ENCODE measurements around the gene NOC2L. TPM values are rescaled to one million over a fixed set of nuclear protein-coding genes. Genes with fewer than 3 reads are reported as not detected.
"Not testable (repeated sequence)": the region's sequence is repeated elsewhere in the genome, so short reads cannot be mapped to it uniquely, and the experiment has no call there.

The NOC2L gene
- total RNA-seq, 1 donor from 2014 or later = 121 TPM

DNA sequence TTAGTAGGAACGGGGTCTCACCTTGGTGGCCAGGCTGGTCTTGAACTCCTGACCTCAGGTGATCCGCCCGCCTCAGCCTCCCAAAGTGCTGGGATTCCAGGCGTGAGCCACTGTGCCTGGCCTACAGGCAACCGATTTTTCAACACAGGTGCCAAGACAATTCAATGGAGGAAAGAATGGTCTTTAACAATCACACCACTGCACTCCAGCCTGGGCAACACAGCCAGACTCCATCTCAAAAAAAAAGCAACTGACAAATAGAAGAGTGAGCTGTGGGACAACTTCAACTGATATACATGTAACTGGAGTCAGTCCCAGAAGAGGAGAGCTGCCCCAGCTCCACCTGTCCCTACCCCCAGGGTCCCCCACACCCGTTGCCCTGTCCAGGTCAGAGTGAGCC is 35.5 kb upstream of the NOC2L start:
- DNase-seq (ENCODE audit: low read depth, low spot score) = not testable (repeated sequence)

DNA sequence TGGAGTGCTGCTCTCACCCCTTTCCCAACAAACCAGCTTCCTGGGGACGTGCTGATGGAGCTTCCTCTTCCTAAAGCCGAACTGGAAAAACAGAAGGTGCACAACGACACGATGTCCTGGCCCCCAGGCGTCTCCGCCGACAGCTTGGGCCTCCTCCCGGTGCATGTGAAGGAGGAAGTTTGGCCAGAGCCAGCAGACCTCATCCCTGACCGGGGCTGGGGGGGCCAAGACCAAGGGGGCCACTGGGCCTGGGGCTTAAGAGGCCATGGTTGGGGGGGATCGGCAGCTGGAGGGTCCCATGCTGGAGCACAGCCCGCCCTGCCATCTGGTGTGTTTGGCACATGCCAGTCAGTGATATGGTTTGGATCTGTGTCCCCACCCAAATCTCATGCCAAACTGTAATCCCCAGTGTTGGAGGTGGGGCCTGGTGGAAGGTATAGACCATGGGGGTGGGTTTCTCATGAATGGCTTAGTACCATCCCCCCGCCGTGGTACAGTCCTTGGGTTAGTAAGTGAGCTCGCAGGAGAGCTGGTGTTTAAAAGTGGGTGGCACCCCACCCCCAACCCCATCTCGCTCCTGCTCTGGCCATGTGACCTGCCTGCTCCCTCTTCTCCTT is 34.4 kb upstream of the NOC2L start:
- DNase-seq (ENCODE audit: low read depth, low spot score) = no peak

DNA sequence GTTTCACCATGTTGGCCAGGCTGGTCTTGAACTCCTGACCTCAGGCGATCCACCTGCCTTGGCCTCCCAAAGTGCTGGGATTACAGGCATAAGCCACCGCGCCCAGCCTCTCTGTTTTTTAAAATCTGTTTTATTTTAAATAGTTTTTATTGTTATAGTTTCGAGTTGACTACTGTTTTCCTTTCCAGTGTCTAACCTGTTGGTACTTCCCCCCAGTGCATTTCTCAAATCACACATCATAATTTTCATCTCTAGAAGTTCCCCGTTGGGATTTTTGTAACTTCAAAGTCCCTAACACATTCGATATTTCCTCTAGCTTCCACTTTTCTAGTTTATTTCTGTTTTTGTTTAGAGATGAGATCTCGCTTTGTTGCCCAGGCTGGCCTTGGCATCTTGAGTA is 33.3 kb upstream of the NOC2L start:
- no peak for DNase-seq (ENCODE audit: low read depth, low spot score)

- no peak for DNase-seq (ENCODE audit: low read depth, low spot score)
These were observed 32.8 kb upstream of the NOC2L start for GRCh38 chr1:991895-992294.

- DNase-seq (ENCODE audit: low read depth, low spot score) = not testable (repeated sequence)
These were observed 32.2 kb upstream of the NOC2L start for GRCh38 chr1:991275-991674.

DNA sequence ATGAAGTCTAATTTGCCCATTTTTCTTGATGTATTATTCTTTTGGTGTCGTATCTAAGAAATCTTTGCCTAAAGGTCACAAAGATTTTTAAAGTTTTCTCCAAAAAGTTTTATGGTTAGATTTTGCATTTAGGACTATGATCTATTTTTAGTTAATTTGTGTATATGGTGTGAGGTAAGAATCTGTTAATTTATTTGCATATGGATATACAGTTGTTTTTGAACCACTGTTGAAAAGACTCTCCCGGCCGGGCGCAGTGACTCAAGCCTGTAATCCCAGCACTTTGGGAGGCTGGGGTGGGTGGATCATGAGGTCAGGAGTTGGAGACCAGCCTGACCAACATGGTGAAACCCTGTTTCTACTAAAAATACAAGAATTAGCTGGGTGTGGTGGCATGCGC is 29.0 kb upstream of the NOC2L start:
- DNase-seq (ENCODE audit: low read depth, low spot score) = not testable (repeated sequence)

- no peak for DNase-seq (ENCODE audit: low read depth, low spot score)
These were observed 26.1 kb upstream of the NOC2L start for GRCh38 chr1:985126-985525.

GRCh38 chr1:984476-984814 is 25.4 kb upstream of the NOC2L start:
- DNase-seq (ENCODE audit: low read depth, low spot score) = no peak

DNA sequence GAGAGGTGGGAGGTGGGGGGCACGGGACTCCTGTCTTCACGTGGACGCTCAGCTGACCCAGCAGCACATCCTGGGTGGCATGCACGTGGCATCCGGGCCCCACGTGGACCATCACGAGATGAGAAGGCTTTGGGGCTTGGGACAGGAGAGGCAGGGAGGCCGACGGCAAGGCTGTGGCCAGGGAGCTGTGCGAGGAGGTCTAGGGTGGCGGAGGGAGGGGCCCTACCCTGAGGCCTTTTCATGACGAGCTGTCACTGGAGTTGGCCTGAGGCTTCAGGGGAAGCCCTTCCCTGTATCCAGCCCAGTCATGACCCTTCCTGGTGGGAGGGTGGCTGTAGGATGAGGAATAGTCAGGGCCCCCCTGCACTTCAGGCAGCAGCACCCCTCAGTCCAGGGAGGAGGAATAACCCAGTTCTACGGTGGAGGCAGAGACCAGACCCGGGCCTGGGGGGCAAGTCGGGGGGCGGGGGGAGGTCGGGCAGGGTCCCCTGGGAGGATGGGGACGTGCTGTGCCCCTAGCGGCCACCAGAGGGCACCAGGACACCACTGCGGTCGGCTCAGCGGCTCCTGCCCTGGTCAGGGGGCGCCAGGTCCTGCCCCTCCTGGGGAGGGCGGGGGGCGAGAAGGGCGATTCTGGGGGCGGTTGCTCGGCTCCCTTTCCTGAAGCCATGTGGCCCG is 24.9 kb upstream of the NOC2L start:
- DNase-seq (ENCODE audit: low read depth, low spot score) = no peak

DNA sequence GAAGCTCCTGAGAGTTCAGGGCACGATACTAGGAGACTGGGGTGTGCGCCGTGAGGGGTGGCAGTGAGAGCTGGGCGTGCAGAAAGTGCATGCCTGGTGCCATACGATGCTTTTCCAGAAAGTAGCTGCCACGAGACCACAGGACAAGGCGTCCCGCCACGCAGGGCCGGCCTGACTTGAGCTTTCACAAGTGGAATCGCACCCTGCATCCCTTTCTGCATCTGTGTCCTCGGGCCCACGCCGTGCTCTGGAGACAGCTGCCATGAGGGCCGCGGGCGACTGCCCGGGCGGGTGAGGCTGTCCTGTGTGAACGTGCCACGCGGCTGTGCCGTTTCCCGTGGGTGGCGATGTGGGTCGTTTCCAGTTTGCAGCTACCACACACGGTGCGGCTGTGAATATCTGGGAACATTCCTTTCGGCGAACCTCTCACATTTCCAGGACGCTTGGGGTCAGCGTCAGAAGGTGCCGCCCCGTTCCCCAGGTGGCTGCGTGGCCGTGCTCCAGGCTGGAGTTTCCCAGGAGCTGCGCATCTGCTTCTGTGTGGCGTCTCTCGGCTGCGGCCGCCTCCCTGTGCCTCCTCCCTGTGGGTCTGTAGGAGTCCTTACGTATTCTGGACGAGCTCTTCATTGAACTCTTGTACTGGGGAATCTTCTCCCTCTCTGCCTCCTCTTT is 23.8 kb upstream of the NOC2L start:
- DNase-seq (ENCODE audit: low read depth, low spot score) = no peak

GRCh38 chr1:981955-982558 is 23.0 kb upstream of the NOC2L start, which contains the start of gene PERM1:
TSS of gene PERM1 (minus strand) at chr1:982093. CDS start at chr1:981029, 1,064 bp downstream.
- DNase-seq (ENCODE audit: low read depth, low spot score) = no peak

DNA sequence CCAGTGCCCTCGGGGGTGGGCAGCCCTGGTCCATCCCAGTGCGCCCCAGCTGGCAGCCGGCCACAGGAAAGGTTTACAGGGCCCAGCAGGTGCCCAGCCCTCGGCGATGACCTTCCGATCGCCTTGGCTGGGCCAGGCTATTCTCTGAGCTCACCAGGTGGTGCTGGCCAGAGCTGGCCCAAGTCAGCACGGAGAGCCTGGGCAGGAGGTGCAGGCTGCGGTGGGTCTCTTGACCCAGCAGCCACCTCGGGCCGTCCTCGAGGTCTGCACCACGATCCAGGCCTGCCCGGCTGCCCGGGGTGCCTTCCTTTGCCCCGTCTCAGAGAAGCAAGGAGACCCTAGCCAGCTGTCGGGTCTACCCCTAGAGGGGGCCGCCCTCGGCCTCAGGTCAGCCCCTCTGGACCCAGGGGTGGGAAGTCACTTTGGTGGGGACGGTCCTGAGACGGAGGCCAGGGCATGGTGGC is 22.5 kb upstream of the NOC2L start:
- no peak for DNase-seq (ENCODE audit: low read depth, low spot score)

GRCh38 chr1:980602-981395 is 21.7 kb upstream of the NOC2L start:
- DNase-seq (ENCODE audit: low read depth, low spot score) = no peak

DNA sequence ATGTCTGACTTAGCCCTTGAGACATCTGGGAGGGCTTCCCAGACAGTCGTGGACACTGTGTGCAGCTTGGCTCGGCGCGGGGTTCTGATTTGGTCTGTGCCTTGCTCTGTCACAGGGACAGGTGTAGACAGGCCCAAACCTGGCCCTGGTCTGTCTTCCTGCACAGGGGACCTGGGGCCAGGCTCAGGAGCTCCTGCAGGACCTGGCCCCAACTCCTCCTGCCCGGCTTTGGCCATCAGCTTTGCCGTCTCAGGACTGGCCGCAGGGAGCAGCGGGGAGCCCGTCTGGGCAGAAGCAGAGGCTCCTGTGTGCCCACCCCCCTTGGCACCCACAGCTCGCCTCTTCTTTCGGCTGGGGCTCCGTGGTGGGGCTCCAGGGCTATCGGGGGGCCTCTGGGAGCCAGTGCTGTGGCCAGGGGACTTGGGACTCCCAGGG is 21.1 kb upstream of the NOC2L start:
- no peak for DNase-seq (ENCODE audit: low read depth, low spot score)

GRCh38 chr1:979744-980072 is 20.7 kb upstream of the NOC2L start:
- no peak for DNase-seq (ENCODE audit: low read depth, low spot score)

GRCh38 chr1:978835-979743 is 20.0 kb upstream of the NOC2L start:
- no peak for DNase-seq (ENCODE audit: low read depth, low spot score)

- no peak for DNase-seq (ENCODE audit: low read depth, low spot score)
These were observed 19.2 kb upstream of the NOC2L start for GRCh38 chr1:978069-978834.

DNA sequence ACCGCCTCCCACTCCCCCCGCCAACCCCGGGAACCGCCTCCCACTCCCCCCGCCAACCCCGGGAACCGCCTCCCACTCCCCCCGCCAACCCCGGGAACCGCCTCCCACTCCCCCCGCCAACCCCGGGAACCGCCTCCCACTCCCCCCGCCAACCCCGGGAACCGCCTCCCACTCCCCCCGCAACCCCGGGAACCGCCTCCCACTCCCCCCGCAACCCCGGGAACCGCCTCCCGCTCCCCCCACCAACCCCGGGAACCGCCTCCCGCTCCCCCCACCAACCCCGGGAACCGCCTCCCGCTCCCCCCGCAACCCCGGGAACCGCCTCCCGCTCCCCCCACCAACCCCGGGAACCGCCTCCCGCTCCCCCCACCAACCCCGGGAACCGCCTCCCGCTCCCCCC is 17.7 kb upstream of the NOC2L start:
- DNase-seq (ENCODE audit: low read depth, low spot score) = not testable (repeated sequence)

DNA sequence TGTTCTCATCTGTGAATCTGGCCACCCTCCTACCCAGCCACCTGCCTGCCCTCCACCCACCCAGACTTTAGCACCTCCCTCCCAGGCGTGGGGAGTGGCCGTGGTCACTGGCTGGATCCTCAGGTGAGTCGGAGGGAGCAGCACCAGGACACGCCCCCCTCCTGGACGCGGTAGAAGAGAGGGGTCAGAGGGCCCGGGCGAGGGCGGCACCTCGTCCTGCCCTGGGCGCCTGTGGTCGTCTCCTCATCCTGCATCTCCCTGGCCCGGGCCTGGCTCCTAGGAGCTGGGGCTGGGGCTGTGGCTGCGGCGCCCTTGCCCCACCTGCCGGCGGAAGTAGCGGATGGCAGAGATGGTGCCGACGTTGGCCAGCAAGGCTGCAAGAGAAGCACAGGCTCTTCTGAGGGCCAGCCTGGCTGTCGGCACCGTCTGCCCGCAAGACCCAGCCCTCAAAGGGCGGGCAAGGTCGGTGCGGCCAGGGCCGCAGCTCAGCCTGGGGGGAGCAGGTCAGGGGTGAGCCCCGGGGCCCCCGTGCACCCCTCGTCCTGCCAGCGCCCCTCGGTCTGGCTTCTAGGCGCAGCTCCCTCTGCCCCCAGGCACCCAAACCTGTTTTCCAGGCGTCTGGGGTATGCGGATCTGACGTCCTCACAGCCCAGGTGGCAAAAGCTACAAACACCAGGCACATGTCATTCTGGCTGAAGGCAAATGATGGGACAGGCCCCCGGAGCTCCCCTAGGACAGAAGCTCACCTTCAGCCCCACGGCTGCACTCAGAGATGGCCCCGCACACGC is 17.0 kb upstream of the NOC2L start:
- no peak for DNase-seq (ENCODE audit: low read depth, low spot score)
